Measurements from ENCODE around the gene TM7SF2.

GRCh38 chr11:65072631-65072966 lies 39.1 kb upstream of the TM7SF2 start:
- TF ChIP-seq CTCF (IDR thresholded peaks at IDR 0.05; ENCODE audit: borderline replicate concordance, extremely low read depth, low read length, poor library complexity, severe bottlenecking) = no peak
- no peak for TF ChIP-seq EZH2 (IDR thresholded peaks at IDR 0.05; ENCODE audit: borderline replicate concordance, low read depth, low read length, severe bottlenecking)
